Camera-type eye (tissue), 1 donor: ENCODE data around the gene CFAP52. TPM values are rescaled to one million over a fixed set of nuclear protein-coding genes. Genes with fewer than 3 reads are reported as not detected.

Source experiments
- total RNA-seq: library from RNA; depleted of rRNA; stranded (reverse); fragments of >200 nt; gene quantifications from one replicate; pipeline ENCODE4 v1.2.3, GENCODE V29; 2014

The CFAP52 gene
- total RNA-seq, result 0.66 TPM

GRCh38 chr17:9576521-9577372, at the start of gene CFAP52:
Gene CFAP52, plus strand, starts transcription at chr17:9576642. Its CDS starts 54 bp downstream, at chr17:9576696.

GRCh38 chr17:9575381-9576101, 901 bp upstream of the CFAP52 start, which contains the start of gene STX8:
Gene STX8, minus strand, starts transcription at chr17:9575820. Its CDS starts 12 bp downstream, at chr17:9575808.

GRCh38 chr17:9644910-9645751, 68.7 kb downstream of the CFAP52 start, which contains the start of gene USP43:
Gene USP43, plus strand, starts transcription at chr17:9645517. Its CDS starts 116 bp downstream, at chr17:9645633.

Other genes starting within 250 kb of the CFAP52 start
- 75.2 TPM for gene STX8, start 822 bp upstream of the CFAP52 start, total RNA-seq
- 12.1 TPM for gene USP43, start 68.9 kb downstream of the CFAP52 start, total RNA-seq
- 1.7 TPM for gene DHRS7C, start 214.9 kb downstream of the CFAP52 start, total RNA-seq
- not detected for gene GSG1L2, start 245.4 kb downstream of the CFAP52 start, total RNA-seq
- gene GLP2R, start 249.3 kb downstream of the CFAP52 start, total RNA-seq, result 0.44 TPM